ENCODE results near the gene ERBB4. TPM values are rescaled to one million over a fixed set of nuclear protein-coding genes. Genes with fewer than 3 reads are reported as not detected.

Gene ERBB4
- polyA plus RNA-seq, 1 of the 3 experiments (the other 2 are of a cell fraction) = 0.05 TPM

GRCh38 chr2:212177724-212178123, 360.9 kb downstream of the ERBB4 start:
- no peak overlapping the region for H3K9ac ChIP-seq
- POLR2A ChIA-PET = no interaction called here
- H3K4me1 ChIP-seq (ENCODE audit: control insufficient read depth in 1 of 2, insufficient read depth in 2 of 2, low read depth in 1 of 2, low read length in 1 of 2) = no peaks in the 10 kb centered on the region; a peak in 1 of 4 replicates
- TF ChIP-seq CTCF (IDR thresholded peaks at IDR 0.05) (peak; percentile 25), USF2 (IDR thresholded peaks at IDR 0.05; ENCODE audit: borderline replicate concordance, low read depth, low read length) (no peak)
- H3K79me2 ChIP-seq (ENCODE audit: insufficient read depth) = no peaks in the 10 kb centered on the region
- H3K27me3 ChIP-seq (ENCODE audit: insufficient read depth) = no peaks in the 10 kb centered on the region
- WGBS (ENCODE audit: low lambda C conversion rate) = 44% methylated on average over 2 of the region's 2 CpGs
- no peaks in the 10 kb centered on the region for H3K9me2 ChIP-seq
- H3K4me3 ChIP-seq (ENCODE audit: low read depth in 2 of 2, low read length in 1 of 2) = no peak overlapping the region
- H3K9me3 ChIP-seq = no peaks in the 10 kb centered on the region
- H3K27ac ChIP-seq (ENCODE audit: low read depth in 2 of 2, low read length in 1 of 2) = no peak overlapping the region
- H3K4me2 ChIP-seq = no peak overlapping the region
- CTCF ChIA-PET = interaction anchor here (0.6 kb wide), 2 partner anchors 293 to 656 kb away, joined by 3 read pairs; no protein-coding TSS in a partner anchor
- H3K36me3 ChIP-seq (replicated peaks in 1 of 2; ENCODE audit: control insufficient read depth in 1 of 2, insufficient read depth in 2 of 2, low read length in 1 of 2) = no peaks in the 10 kb centered on the region
- DNase-seq = no peak
- H2AFZ ChIP-seq (ENCODE audit: low read depth) = no peak overlapping the region
- H3F3A ChIP-seq (replicated peaks; ENCODE audit: insufficient read depth) = no peaks in the 10 kb centered on the region
- H4K20me1 ChIP-seq (ENCODE audit: insufficient read depth) = no peaks in the 10 kb centered on the region

GRCh38 chr2:212176151-212176550, 362.5 kb downstream of the ERBB4 start:
- H3K9ac ChIP-seq = no peak overlapping the region
- H3K27ac ChIP-seq (ENCODE audit: low read depth in 2 of 2, low read length in 1 of 2) = no peak overlapping the region
- H3K79me2 ChIP-seq (ENCODE audit: insufficient read depth) = no peaks in the 10 kb centered on the region
- no peaks in the 10 kb centered on the region for H3K9me2 ChIP-seq
- H3K36me3 ChIP-seq (replicated peaks in 1 of 2; ENCODE audit: control insufficient read depth in 1 of 2, insufficient read depth in 2 of 2, low read length in 1 of 2) = no peaks in the 10 kb centered on the region
- WGBS (ENCODE audit: low lambda C conversion rate) = 80% methylated on average over 1 of the region's 1 CpG
- DNase-seq = no peak
- no peak overlapping the region for H3K4me3 ChIP-seq (ENCODE audit: low read depth in 2 of 2, low read length in 1 of 2)
- no peaks in the 10 kb centered on the region for H3K9me3 ChIP-seq
- H3F3A ChIP-seq (replicated peaks; ENCODE audit: insufficient read depth) = no peaks in the 10 kb centered on the region
- POLR2A ChIA-PET = no interaction called here
- no peak overlapping the region for H2AFZ ChIP-seq (ENCODE audit: low read depth)
- no peak overlapping the region for H3K4me2 ChIP-seq
- no peaks in the 10 kb centered on the region; a peak in 1 of 4 replicates for H3K4me1 ChIP-seq (ENCODE audit: control insufficient read depth in 1 of 2, insufficient read depth in 2 of 2, low read depth in 1 of 2, low read length in 1 of 2)
- TF ChIP-seq SIN3A (IDR thresholded peaks at IDR 0.05; ENCODE audit: borderline replicate concordance, low read depth, low read length) (no peak), GATA2 (CRISPR knock-in tag; IDR thresholded peaks at IDR 0.05) (no peak), USF2 (IDR thresholded peaks at IDR 0.05; ENCODE audit: borderline replicate concordance, low read depth, low read length) (no peak), CTCF (IDR thresholded peaks at IDR 0.05) (no peak), NFIC (IDR thresholded peaks at IDR 0.05; ENCODE audit: borderline replicate concordance) (no peak), GABPA (IDR thresholded peaks at IDR 0.05; ENCODE audit: low read depth) (no peak), EP300 (IDR thresholded peaks at IDR 0.05; ENCODE audit: borderline replicate concordance in 1 of 2, low read depth in 1 of 2, low read length in 1 of 2) (no peak), NRF1 (IDR thresholded peaks at IDR 0.05; ENCODE audit: low read depth, low read length) (no peak), FOSL2 (IDR thresholded peaks at IDR 0.05; ENCODE audit: borderline replicate concordance, low read depth) (no peak), IRF3 (IDR thresholded peaks at IDR 0.05; ENCODE audit: low read depth, low read length) (no peak), PBX3 (IDR thresholded peaks at IDR 0.05) (no peak), TEAD4 (IDR thresholded peaks at IDR 0.05; ENCODE audit: borderline replicate concordance, insufficient read depth) (no peak), RCOR1 (IDR thresholded peaks at IDR 0.05; ENCODE audit: low read length) (no peak), RAD21 (IDR thresholded peaks at IDR 0.05; ENCODE audit: low read length) (no peak), MEF2A (IDR thresholded peaks at IDR 0.05; ENCODE audit: borderline replicate concordance, low read depth) (no peak), FOXM1 (IDR thresholded peaks at IDR 0.05; ENCODE audit: low read depth) (no peak), POLR2AphosphoS5 (IDR thresholded peaks at IDR 0.05; ENCODE audit: low read depth, low read length) (no peak)
- no peaks in the 10 kb centered on the region for H3K27me3 ChIP-seq (ENCODE audit: insufficient read depth)
- no peaks in the 10 kb centered on the region for H4K20me1 ChIP-seq (ENCODE audit: insufficient read depth)
- CTCF ChIA-PET = interaction anchor here (1.6 kb wide), 1 partner anchor 38 kb away, joined by 4 read pairs; no protein-coding TSS in a partner anchor

Measured in SK-N-SH (cell line).